GM12878 (cell line): Measurements from ENCODE around the gene CKAP5. TPM values are rescaled to one million over a fixed set of nuclear protein-coding genes. Genes with fewer than 3 reads are reported as not detected.

Experiments
- ATAC-seq: fragments of 200-7000 bp; cut with Tn5 transposase; 3 replicates; pipeline ENCODE4 v1.9.1; 2020; ENCODE audit warnings: mild to moderate bottlenecking, moderate library complexity
- BruUV-seq: library from RNA; stranded (reverse); fragments of 400-500 nt; replicated peaks from 2 replicates; lab custom pipeline; 2021; lab: Mats Ljungman, UMichigan
- CTCF ChIA-PET: fragments of 300-600 bp; sonication (Branson Sonifier 250); formaldehyde crosslinking; extraction: SDS; loops from one replicate; lab custom pipeline; 2021; ENCODE audit warnings: inconsistent platforms; lab: Yijun Ruan, JAX
- POLR2A ChIA-PET: fragments of 350-600 bp; formaldehyde crosslinking; extraction: SDS; loops from one replicate; lab custom pipeline; 2021; ENCODE audit warnings: inconsistent platforms; lab: Charles Lee
- RAD21 ChIA-PET: fragments of 300-600 bp; sonication (Branson Sonifier 250); formaldehyde crosslinking; loops from one replicate; lab custom pipeline; 2023; ENCODE audit warnings: antibody characterized with exemption; ENCODE audit not compliant: unreplicated experiment; lab: Charles Lee
- SMC1A ChIA-PET: fragments of 300-600 bp; sonication (Branson Sonifier 250); formaldehyde crosslinking; loops from one replicate; lab custom pipeline; 2023; ENCODE audit not compliant: unreplicated experiment, uncharacterized antibody; lab: Charles Lee
- DNase-seq: peaks from one replicate; pipeline ENCODE4 v3.0.0-alpha.2; 2011; ENCODE audit warnings: low read depth, low spot score
- FAIRE-seq: peaks from 3 replicates; lab custom pipeline; 2011; peaks lifted over from hg19 to GRCh38; lab: Jason Lieb, UNC
- H2AFZ ChIP-seq: 2 replicates; pipeline ENCODE4 v1.6.0; 2011; ENCODE audit warnings: low read depth, low read length, control low read depth; ENCODE audit not compliant: control insufficient read depth
- H3K27ac ChIP-seq: 2 replicates; pipeline ENCODE4 v1.5.1; 2011; ENCODE audit warnings: control low read depth; ENCODE audit not compliant: control insufficient read depth, insufficient read depth
- H3K27me3 ChIP-seq, 2 experiments: replicated peaks in 1 of 2; 2 replicates each; pipeline versions ENCODE4 v1.6.0 to v1.6.1; 2011; ENCODE audit warnings: low read length in 1 of 2; ENCODE audit not compliant: control insufficient read depth in 2 of 2, insufficient read depth in 2 of 2
- H3K36me3 ChIP-seq, 2 experiments: 2 replicates each; pipeline ENCODE4 v1.5.1; 2011; ENCODE audit warnings: low read length in 1 of 2; ENCODE audit not compliant: control insufficient read depth in 2 of 2, insufficient read depth in 2 of 2
- H3K4me1 ChIP-seq: 2 replicates; pipeline ENCODE4 v1.6.1; 2011; ENCODE audit warnings: mild to moderate bottlenecking, low read length, moderate library complexity, mixed read lengths; ENCODE audit not compliant: control insufficient read depth, insufficient read depth
- H3K4me2 ChIP-seq: 2 replicates; pipeline ENCODE4 v1.6.0; 2011; ENCODE audit warnings: control low read depth; ENCODE audit not compliant: control insufficient read depth, insufficient read depth
- H3K4me3 ChIP-seq: fragments of 200-600 bp; sonication (generic); 2 replicates; pipeline ENCODE4 v1.5.1; 2016
- H3K79me2 ChIP-seq: 2 replicates; pipeline ENCODE4 v1.6.0; 2011; ENCODE audit warnings: low read length; ENCODE audit not compliant: control insufficient read depth, insufficient read depth
- H3K9ac ChIP-seq: 2 replicates; pipeline ENCODE4 v1.8.0; 2011; ENCODE audit warnings: low read length, control low read depth, mixed read lengths; ENCODE audit not compliant: control insufficient read depth, insufficient read depth
- H3K9me3 ChIP-seq: replicated peaks from 3 replicates; pipeline ENCODE4 v1.5.1; 2011; ENCODE audit warnings: mild to moderate bottlenecking, low read length; ENCODE audit not compliant: control insufficient read depth, insufficient read depth
- H4K20me1 ChIP-seq: 2 replicates; pipeline ENCODE4 v1.6.0; 2011; ENCODE audit not compliant: control insufficient read depth, insufficient read depth
- CBFB ChIP-seq: IDR thresholded peaks from 2 replicates; pipeline ENCODE4 v1.6.1; 2016; ENCODE audit warnings: antibody characterized with exemption, low read depth
- MYC ChIP-seq: IDR thresholded peaks from 2 replicates; pipeline ENCODE4 v1.6.1; 2011; ENCODE audit warnings: mild to moderate bottlenecking, low read length, moderate library complexity, inconsistent platforms; ENCODE audit not compliant: insufficient read depth, insufficient replicate concordance, insufficient read length, severe bottlenecking
- NR2F1 ChIP-seq: fragments of 450-650 bp; conservative IDR thresholded peaks from 2 replicates; pipeline ENCODE4 v1.6.1; 2017; ENCODE audit warnings: mild to moderate bottlenecking
- ZNF384 ChIP-seq: IDR thresholded peaks from 2 replicates; pipeline ENCODE4 v1.6.1; 2012; ENCODE audit warnings: low read depth, mild to moderate bottlenecking, low read length, improper control_type of control experiment, borderline replicate concordance
- WGBS: methylation state at CpG from one replicate; pipeline ENCODE4 v1.1.6; 2016; ENCODE audit warnings: low lambda C conversion rate; ENCODE audit not compliant: insufficient replicate concordance, insufficient coverage; ENCODE audit errors: missing lambda C conversion rate; 5-methylcytosine and 5-hydroxymethylcytosine counted together
- in situ Hi-C: fragments of 300-500 bp; cut with MboI; formaldehyde crosslinking; loops from 9 replicates; pipeline ENCODE4 v1.14.3; 2018; ENCODE audit warnings: mixed read lengths
- intact Hi-C: fragments of 100-400 bp; cut with micrococcal nuclease; formaldehyde crosslinking; loops from one replicate; pipeline ENCODE4 v1.14.2; 2022; ENCODE audit not compliant: unreplicated experiment
- polyA plus RNA-seq, 11 experiments: library from polyadenylated mRNA; depleted of rRNA in 4 of 11; unstranded in 6 of 11; stranded (reverse) in 5 of 11; fragments of >200 nt; fragmentation: Nextera tagmentation in 4 of 11; fragmentation: Illumina TruSeq in 1 of 11; extraction: Ambion mirVana in 4 of 11; extraction: Trizol in 1 of 11; gene quantifications; 1 replicate in 1 of 11; 2 replicates in 10 of 11; pipeline versions ENCODE4 v1.2.1 to v1.2.3, GENCODE V29; 2011 to 2016; ENCODE audit warnings: inconsistent platforms in 2 of 11, missing spikeins in 2 of 11, low read depth in 1 of 11
- total RNA-seq, 4 experiments: library from RNA; depleted of rRNA in 3 of 4; stranded (reverse); fragments of >200 nt in 3 of 4; fragmentation: Illumina TruSeq in 1 of 4; extraction: Trizol in 1 of 4; gene quantifications; 2 replicates each; pipeline versions ENCODE4 v1.2.1 to v1.2.3, GENCODE V29; 2013 to 2021
- TF ChIP-seq, protein P1 (sequence below): fragments of 450-650 bp; IDR thresholded peaks from 2 replicates; pipeline ENCODE4 v1.6.1; 2014; ENCODE audit warnings: mild to moderate bottlenecking
- TF ChIP-seq, protein P2 (sequence below): IDR thresholded peaks from 2 replicates; pipeline ENCODE4 v1.6.1; 2011; ENCODE audit warnings: borderline replicate concordance, low read depth, mild to moderate bottlenecking, moderate library complexity, mixed read lengths, low read length; ENCODE audit not compliant: insufficient read depth; ENCODE audit errors: extremely low read length

CKAP5 gene
- total and polyA plus RNA-seq, 10 of the 15 experiments (the other 5 are each of a cell fraction or from before 2014, with no cell fraction given): 20.1 to 161 (median 79.8) TPM

DNA sequence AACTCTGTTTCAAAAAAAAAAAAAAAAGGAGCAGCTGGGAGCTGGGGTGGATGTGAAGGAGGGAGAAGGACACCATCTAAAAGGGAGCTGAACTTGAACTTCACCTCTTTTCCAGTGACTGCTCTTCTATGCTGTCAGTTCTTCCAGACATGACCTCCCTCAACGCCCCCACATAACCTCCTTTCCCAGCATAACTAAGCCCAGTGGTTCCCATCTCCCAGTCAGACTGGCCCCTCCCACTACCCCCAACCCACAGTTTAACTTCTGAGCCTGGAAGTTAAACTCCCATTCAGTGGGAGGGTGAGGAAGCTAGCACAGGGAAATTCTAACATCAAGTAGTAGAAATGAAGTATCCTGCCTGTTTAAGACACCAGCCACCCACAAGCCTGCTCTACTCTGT lies 147.5 kb downstream of the CKAP5 start:
- H3K79me2 ChIP-seq: peaks cover 27% of the 10 kb centered on the region
- BruUV-seq: no TSS peak
- intact Hi-C loops (no loop called here), in situ Hi-C loops (no loop called here)
- FAIRE-seq (no peak), ATAC-seq (no peak), DNase-seq (no peak)
- ChIA-PET CTCF (interaction anchor here (0.9 kb wide), 1 partner anchor 220 kb away, joined by 3 read pairs; no protein-coding TSS in a partner anchor), POLR2A (no interaction called here), RAD21 (interaction anchor here (1.1 kb wide), 1 partner anchor 679 kb away, joined by 3 read pairs; no protein-coding TSS in a partner anchor), SMC1A (no interaction called here)
- H3K9me3 ChIP-seq: no peaks in the 10 kb centered on the region
- peaks cover 4% of the 10 kb centered on the region for H3K4me1 ChIP-seq
- H3K4me2 ChIP-seq: no peak overlapping the region
- H3K27ac ChIP-seq: no peak overlapping the region
- H2AFZ ChIP-seq: no peak overlapping the region
- WGBS: 100% methylated on average over 1 of the region's 1 CpG
- no peak overlapping the region for H3K9ac ChIP-seq
- H3K36me3 ChIP-seq: peaks cover 12% of the 10 kb centered on the region in 2 experiments; a peak in 3 of 4 replicates
- TF ChIP-seq CBFB (no peak), MYC (no peak), NR2F1 (no peak), ZNF384 (no peak)
- TF ChIP-seq, protein P1, sequence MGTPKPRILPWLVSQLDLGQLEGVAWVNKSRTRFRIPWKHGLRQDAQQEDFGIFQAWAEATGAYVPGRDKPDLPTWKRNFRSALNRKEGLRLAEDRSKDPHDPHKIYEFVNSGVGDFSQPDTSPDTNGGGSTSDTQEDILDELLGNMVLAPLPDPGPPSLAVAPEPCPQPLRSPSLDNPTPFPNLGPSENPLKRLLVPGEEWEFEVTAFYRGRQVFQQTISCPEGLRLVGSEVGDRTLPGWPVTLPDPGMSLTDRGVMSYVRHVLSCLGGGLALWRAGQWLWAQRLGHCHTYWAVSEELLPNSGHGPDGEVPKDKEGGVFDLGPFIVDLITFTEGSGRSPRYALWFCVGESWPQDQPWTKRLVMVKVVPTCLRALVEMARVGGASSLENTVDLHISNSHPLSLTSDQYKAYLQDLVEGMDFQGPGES: no peak
- TF ChIP-seq, protein P2, sequence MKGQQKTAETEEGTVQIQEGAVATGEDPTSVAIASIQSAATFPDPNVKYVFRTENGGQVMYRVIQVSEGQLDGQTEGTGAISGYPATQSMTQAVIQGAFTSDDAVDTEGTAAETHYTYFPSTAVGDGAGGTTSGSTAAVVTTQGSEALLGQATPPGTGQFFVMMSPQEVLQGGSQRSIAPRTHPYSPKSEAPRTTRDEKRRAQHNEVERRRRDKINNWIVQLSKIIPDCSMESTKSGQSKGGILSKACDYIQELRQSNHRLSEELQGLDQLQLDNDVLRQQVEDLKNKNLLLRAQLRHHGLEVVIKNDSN: no peak
- no peaks in the 10 kb centered on the region; the same call in 1 of the 2 replicates for H4K20me1 ChIP-seq
- H3K4me3 ChIP-seq: 0 out of 2 replicates have a peak overlapping the region, but pooled peaks have one; percentile 92
- H3K27me3 ChIP-seq: no peaks in the 10 kb centered on the region
